Liver (tissue), 9 donors: Measurements from ENCODE around the gene CDC42EP1. TPM values are rescaled to one million over a fixed set of nuclear protein-coding genes. Genes with fewer than 3 reads are reported as not detected.

ENCODE experiments used
- DNase-seq: peaks from one replicate; pipeline ENCODE4 v3.0.0-alpha.2; 2017; ENCODE audit warnings: low spot score
- H3K27ac ChIP-seq, 2 donors: one replicate each; pipeline ENCODE4 v1.7.0; 2013; ENCODE audit warnings: inconsistent platforms in 2 of 2, low read length in 2 of 2, control low read depth in 1 of 2, low read depth in 1 of 2, mild to moderate bottlenecking in 1 of 2
- H3K27me3 ChIP-seq, 4 donors: one replicate each; pipeline versions ENCODE4 v1.6.1 to v1.7.0; 2013; ENCODE audit warnings: low read length in 3 of 4, inconsistent platforms in 1 of 4, mild to moderate bottlenecking in 1 of 4, moderate library complexity in 1 of 4; ENCODE audit not compliant: control insufficient read depth in 4 of 4, insufficient read depth in 4 of 4
- H3K36me3 ChIP-seq, 4 donors: one replicate each; pipeline versions ENCODE4 v1.6.1 to v1.7.0; 2013; ENCODE audit warnings: low read length in 3 of 4, mild to moderate bottlenecking in 3 of 4, low read depth in 1 of 4, moderate library complexity in 1 of 4; ENCODE audit not compliant: control insufficient read depth in 4 of 4, insufficient read depth in 3 of 4
- H3K4me1 ChIP-seq, 4 donors: one replicate each; pipeline versions ENCODE4 v1.6.1 to v1.7.0; 2013; ENCODE audit warnings: low read length in 3 of 4, mild to moderate bottlenecking in 3 of 4, moderate library complexity in 1 of 4; ENCODE audit not compliant: control insufficient read depth in 4 of 4, insufficient read depth in 4 of 4
- H3K4me3 ChIP-seq, 3 donors: one replicate each; pipeline versions ENCODE4 v1.6.1 to v1.7.0; 2013; ENCODE audit warnings: low read length in 3 of 3, control low read depth in 1 of 3, low read depth in 1 of 3, mild to moderate bottlenecking in 1 of 3
- H3K9ac ChIP-seq, 2 donors: one replicate each; pipeline ENCODE4 v1.7.0; 2013; ENCODE audit warnings: low read length in 2 of 2, mild to moderate bottlenecking in 2 of 2, moderate library complexity in 2 of 2, control low read depth in 1 of 2, low read depth in 1 of 2
- H3K9me3 ChIP-seq, 4 donors: one replicate each; pipeline versions ENCODE4 v1.6.1 to v1.7.0; 2013; ENCODE audit warnings: low read length in 3 of 4; ENCODE audit not compliant: control insufficient read depth in 4 of 4
- EGR1 ChIP-seq, 2 donors: IDR thresholded peaks; 2 replicates each; pipeline ENCODE4 v1.6.1; 2016 to 2018; ENCODE audit warnings: antibody characterized with exemption in 2 of 2, low read depth in 2 of 2
- FOXA1 ChIP-seq: IDR thresholded peaks from 2 replicates; pipeline ENCODE4 v1.6.1; 2016; ENCODE audit warnings: antibody characterized with exemption
- FOXA2 ChIP-seq: IDR thresholded peaks from 2 replicates; pipeline ENCODE4 v1.6.1; 2016; ENCODE audit warnings: antibody characterized with exemption
- GABPA ChIP-seq, 2 donors: IDR thresholded peaks in 1 of 2; conservative IDR thresholded peaks in 1 of 2; 2 replicates each; pipeline ENCODE4 v1.6.1; 2016; ENCODE audit warnings: antibody characterized with exemption in 2 of 2, mild to moderate bottlenecking in 1 of 2, moderate library complexity in 1 of 2
- HNF4A ChIP-seq, 2 donors: conservative IDR thresholded peaks; 2 replicates each; pipeline ENCODE4 v1.6.1; 2016; ENCODE audit warnings: antibody characterized with exemption in 2 of 2, mild to moderate bottlenecking in 2 of 2
- HNF4G ChIP-seq: IDR thresholded peaks from 2 replicates; pipeline ENCODE4 v1.6.1; 2016; ENCODE audit warnings: antibody characterized with exemption
- JUND ChIP-seq, 2 donors: IDR thresholded peaks; 2 replicates each; pipeline ENCODE4 v1.6.1; 2016; ENCODE audit warnings: antibody characterized with exemption in 2 of 2
- NR2F2 ChIP-seq: IDR thresholded peaks from 2 replicates; pipeline ENCODE4 v1.6.1; 2016; ENCODE audit warnings: antibody characterized with exemption
- RAD21 ChIP-seq, 2 donors: IDR thresholded peaks; 2 replicates each; pipeline ENCODE4 v1.6.1; 2016; ENCODE audit warnings: antibody characterized with exemption in 2 of 2, mild to moderate bottlenecking in 2 of 2
- RXRA ChIP-seq, 2 donors: IDR thresholded peaks; 2 replicates each; pipeline ENCODE4 v1.6.1; 2017 to 2018; ENCODE audit warnings: antibody characterized with exemption in 2 of 2, mild to moderate bottlenecking in 1 of 2
- SP1 ChIP-seq: IDR thresholded peaks from 2 replicates; pipeline ENCODE4 v1.6.1; 2018; ENCODE audit warnings: antibody characterized with exemption, mild to moderate bottlenecking
- TAF1 ChIP-seq: conservative IDR thresholded peaks from 2 replicates; pipeline ENCODE4 v1.6.1; 2016; ENCODE audit warnings: antibody characterized with exemption, mild to moderate bottlenecking
- YY1 ChIP-seq: IDR thresholded peaks from 2 replicates; pipeline ENCODE4 v1.6.1; 2016; ENCODE audit warnings: antibody characterized with exemption, mild to moderate bottlenecking
- WGBS: extraction: QIAGEN DNeasy Blood & Tissue Kit; methylation state at CpG from one replicate; pipeline ENCODE4 v1.1.7; 2013; 5-methylcytosine and 5-hydroxymethylcytosine counted together
- polyA plus RNA-seq, 2 donors: library from polyadenylated mRNA; stranded (reverse) in 1 of 2; unstranded in 1 of 2; fragments of 200-250 nt in 1 of 2; fragments of >200 nt in 1 of 2; fragmentation: Nextera tagmentation in 1 of 2; extraction: Ambion mirVana in 1 of 2; gene quantifications; one replicate each; pipeline versions ENCODE4 v1.2.1 to v1.2.3, GENCODE V29; 2013 to 2015
- total RNA-seq, 2 donors: library from RNA; depleted of rRNA; stranded (reverse); fragments of >200 nt; gene quantifications; one replicate each; pipeline ENCODE4 v1.2.3, GENCODE V29; 2014
- TF ChIP-seq, protein P1 (sequence below): IDR thresholded peaks from 2 replicates; pipeline ENCODE4 v1.6.1; 2016; ENCODE audit warnings: antibody characterized with exemption
- TF ChIP-seq, protein P2 (sequence below): IDR thresholded peaks from 2 replicates; pipeline ENCODE4 v1.6.1; 2016; ENCODE audit warnings: antibody characterized with exemption
- TF ChIP-seq, protein P3 (sequence below): IDR thresholded peaks from 2 replicates; pipeline ENCODE4 v1.6.1; 2016; ENCODE audit warnings: antibody characterized with exemption
- TF ChIP-seq, protein P4 (sequence below): fragments of 150-350 bp; IDR thresholded peaks from 2 replicates; pipeline ENCODE4 v1.5.1; 2017; ENCODE audit warnings: improper control_type of control experiment, low read depth, low read length; ENCODE audit not compliant: missing input control
- TF ChIP-seq, protein P5 (sequence below): IDR thresholded peaks from 2 replicates; pipeline ENCODE4 v1.6.1; 2016; ENCODE audit warnings: antibody characterized with exemption, mild to moderate bottlenecking
- donor health status: healthy.
- donor health status: healthy.
- donor health status: healthy.
- donor health status: healthy.
- donor health status: healthy.

Gene CDC42EP1
- total and polyA plus RNA-seq, 4 donors, result 10.2 to 66.6 (median 31.2) TPM

DNA sequence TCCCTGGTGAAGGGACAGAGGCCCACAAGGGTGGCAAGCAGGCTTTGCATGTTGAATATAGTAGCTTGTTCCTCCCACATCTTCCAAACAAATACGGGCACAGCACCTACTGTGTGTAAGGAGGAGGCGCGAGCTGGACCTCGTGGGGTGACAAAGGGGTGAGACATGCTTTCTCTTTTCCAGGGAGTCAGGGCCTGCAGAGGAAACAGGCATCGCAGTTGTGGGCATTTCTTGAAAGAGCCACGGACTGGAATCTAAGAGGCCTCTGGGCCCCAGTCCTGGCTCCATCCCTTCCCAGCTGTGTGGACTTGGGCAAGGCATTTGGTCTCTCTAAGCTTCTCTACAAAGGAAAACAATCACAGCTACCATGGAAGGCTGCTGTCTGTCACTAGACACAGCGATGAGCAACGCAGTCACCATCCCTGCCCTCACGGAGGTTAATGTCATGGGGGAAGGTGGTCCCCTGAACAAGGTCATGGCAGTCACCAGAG is 13.0 kb upstream of the CDC42EP1 start:
- H3K9ac ChIP-seq, result no peak overlapping the region
- 64% methylated on average over 9 of the region's 9 CpGs for WGBS
- H3K27ac ChIP-seq, result peak overlapping the region; percentile 94 to 97
- H3K4me1 ChIP-seq, result peaks cover 20 to 68% (median 55%) of the 10 kb centered on the region in 4 donors
- TF ChIP-seq, protein P1, sequence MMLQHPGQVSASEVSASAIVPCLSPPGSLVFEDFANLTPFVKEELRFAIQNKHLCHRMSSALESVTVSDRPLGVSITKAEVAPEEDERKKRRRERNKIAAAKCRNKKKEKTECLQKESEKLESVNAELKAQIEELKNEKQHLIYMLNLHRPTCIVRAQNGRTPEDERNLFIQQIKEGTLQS, result no peak
- no peak for TF ChIP-seq HNF4A (conservative IDR thresholded peaks at IDR 0.05)
- TF ChIP-seq, protein P2, sequence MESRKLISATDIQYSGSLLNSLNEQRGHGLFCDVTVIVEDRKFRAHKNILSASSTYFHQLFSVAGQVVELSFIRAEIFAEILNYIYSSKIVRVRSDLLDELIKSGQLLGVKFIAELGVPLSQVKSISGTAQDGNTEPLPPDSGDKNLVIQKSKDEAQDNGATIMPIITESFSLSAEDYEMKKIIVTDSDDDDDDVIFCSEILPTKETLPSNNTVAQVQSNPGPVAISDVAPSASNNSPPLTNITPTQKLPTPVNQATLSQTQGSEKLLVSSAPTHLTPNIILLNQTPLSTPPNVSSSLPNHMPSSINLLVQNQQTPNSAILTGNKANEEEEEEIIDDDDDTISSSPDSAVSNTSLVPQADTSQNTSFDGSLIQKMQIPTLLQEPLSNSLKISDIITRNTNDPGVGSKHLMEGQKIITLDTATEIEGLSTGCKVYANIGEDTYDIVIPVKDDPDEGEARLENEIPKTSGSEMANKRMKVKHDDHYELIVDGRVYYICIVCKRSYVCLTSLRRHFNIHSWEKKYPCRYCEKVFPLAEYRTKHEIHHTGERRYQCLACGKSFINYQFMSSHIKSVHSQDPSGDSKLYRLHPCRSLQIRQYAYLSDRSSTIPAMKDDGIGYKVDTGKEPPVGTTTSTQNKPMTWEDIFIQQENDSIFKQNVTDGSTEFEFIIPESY, result no peak
- no peak for TF ChIP-seq HNF4G
- no peak for TF ChIP-seq SP1
- TF ChIP-seq FOXA2, result no peak
- TF ChIP-seq, protein P3, sequence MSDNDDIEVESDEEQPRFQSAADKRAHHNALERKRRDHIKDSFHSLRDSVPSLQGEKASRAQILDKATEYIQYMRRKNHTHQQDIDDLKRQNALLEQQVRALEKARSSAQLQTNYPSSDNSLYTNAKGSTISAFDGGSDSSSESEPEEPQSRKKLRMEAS, result no peak
- TF ChIP-seq FOXA1, result no peak
- no peak for TF ChIP-seq JUND (IDR thresholded peaks at IDR 0.05)
- TF ChIP-seq NR2F2, result no peak
- TF ChIP-seq RAD21 (IDR thresholded peaks at IDR 0.05), result no peak
- TF ChIP-seq, protein P4, sequence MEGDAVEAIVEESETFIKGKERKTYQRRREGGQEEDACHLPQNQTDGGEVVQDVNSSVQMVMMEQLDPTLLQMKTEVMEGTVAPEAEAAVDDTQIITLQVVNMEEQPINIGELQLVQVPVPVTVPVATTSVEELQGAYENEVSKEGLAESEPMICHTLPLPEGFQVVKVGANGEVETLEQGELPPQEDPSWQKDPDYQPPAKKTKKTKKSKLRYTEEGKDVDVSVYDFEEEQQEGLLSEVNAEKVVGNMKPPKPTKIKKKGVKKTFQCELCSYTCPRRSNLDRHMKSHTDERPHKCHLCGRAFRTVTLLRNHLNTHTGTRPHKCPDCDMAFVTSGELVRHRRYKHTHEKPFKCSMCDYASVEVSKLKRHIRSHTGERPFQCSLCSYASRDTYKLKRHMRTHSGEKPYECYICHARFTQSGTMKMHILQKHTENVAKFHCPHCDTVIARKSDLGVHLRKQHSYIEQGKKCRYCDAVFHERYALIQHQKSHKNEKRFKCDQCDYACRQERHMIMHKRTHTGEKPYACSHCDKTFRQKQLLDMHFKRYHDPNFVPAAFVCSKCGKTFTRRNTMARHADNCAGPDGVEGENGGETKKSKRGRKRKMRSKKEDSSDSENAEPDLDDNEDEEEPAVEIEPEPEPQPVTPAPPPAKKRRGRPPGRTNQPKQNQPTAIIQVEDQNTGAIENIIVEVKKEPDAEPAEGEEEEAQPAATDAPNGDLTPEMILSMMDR, result no peak
- no peak overlapping the region for H3K4me3 ChIP-seq
- H3K9me3 ChIP-seq, result no peaks in the 10 kb centered on the region
- DNase-seq, result no peak
- H3K27me3 ChIP-seq, result no peaks in the 10 kb centered on the region
- no peaks in the 10 kb centered on the region for H3K36me3 ChIP-seq

DNA sequence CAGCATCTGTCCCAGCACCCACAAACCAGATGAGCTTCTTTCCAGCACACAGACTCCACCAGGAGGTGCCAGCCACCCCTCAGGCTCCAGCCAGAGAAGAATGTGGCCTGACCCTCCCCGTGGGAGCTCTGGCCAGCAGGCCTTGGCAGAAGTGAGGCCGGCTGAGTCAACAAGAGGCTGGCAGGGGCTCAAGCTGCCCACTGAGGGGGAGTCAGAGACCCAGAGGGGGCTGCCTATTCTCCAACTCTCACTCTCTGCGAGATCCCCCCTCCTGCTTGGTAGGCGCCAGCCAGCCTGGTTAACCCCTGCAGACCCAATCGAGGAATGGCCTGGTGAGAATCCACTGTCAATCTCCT is 10.6 kb upstream of the CDC42EP1 start:
- 20% methylated on average over 5 of the region's 5 CpGs for WGBS
- no peak overlapping the region for H3K4me3 ChIP-seq
- no peaks in the 10 kb centered on the region for H3K36me3 ChIP-seq
- peak overlapping the region; percentile 56 to 63 for H3K27ac ChIP-seq
- H3K4me1 ChIP-seq, result peaks cover 20 to 64% (median 52%) of the 10 kb centered on the region in 4 donors
- H3K9me3 ChIP-seq, result no peaks in the 10 kb centered on the region
- no peak for DNase-seq
- H3K9ac ChIP-seq, result no peak overlapping the region
- no peaks in the 10 kb centered on the region for H3K27me3 ChIP-seq
- TF ChIP-seq, protein P3, result peak; percentile 25
- TF ChIP-seq JUND (IDR thresholded peaks at IDR 0.05) (no peak), RXRA (IDR thresholded peaks at IDR 0.05) (peak; percentile 36 to 59), RAD21 (IDR thresholded peaks at IDR 0.05) (peak; percentile 77), HNF4A (conservative IDR thresholded peaks at IDR 0.05) (peak; percentile 28 to 29), GABPA (IDR thresholded peaks at IDR 0.05 in 1 of 2, conservative IDR thresholded peaks at IDR 0.05 in 1 of 2) (no peak), SP1 (peak; percentile 22), EGR1 (IDR thresholded peaks at IDR 0.05; ENCODE audit: low read depth in 2 of 2) (no peak), YY1 (no peak), FOXA2 (peak; percentile 92), NR2F2 (peak; percentile 9), HNF4G (no peak), TAF1 (no peak), FOXA1 (peak; percentile 86)
- TF ChIP-seq, protein P2, result no peak
- TF ChIP-seq, protein P5, sequence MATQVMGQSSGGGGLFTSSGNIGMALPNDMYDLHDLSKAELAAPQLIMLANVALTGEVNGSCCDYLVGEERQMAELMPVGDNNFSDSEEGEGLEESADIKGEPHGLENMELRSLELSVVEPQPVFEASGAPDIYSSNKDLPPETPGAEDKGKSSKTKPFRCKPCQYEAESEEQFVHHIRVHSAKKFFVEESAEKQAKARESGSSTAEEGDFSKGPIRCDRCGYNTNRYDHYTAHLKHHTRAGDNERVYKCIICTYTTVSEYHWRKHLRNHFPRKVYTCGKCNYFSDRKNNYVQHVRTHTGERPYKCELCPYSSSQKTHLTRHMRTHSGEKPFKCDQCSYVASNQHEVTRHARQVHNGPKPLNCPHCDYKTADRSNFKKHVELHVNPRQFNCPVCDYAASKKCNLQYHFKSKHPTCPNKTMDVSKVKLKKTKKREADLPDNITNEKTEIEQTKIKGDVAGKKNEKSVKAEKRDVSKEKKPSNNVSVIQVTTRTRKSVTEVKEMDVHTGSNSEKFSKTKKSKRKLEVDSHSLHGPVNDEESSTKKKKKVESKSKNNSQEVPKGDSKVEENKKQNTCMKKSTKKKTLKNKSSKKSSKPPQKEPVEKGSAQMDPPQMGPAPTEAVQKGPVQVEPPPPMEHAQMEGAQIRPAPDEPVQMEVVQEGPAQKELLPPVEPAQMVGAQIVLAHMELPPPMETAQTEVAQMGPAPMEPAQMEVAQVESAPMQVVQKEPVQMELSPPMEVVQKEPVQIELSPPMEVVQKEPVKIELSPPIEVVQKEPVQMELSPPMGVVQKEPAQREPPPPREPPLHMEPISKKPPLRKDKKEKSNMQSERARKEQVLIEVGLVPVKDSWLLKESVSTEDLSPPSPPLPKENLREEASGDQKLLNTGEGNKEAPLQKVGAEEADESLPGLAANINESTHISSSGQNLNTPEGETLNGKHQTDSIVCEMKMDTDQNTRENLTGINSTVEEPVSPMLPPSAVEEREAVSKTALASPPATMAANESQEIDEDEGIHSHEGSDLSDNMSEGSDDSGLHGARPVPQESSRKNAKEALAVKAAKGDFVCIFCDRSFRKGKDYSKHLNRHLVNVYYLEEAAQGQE, result no peak
- TF ChIP-seq, protein P1, result no peak
- TF ChIP-seq, protein P4, result peak; percentile 42
